ENCODE measurements around the gene SULT1C2. TPM values are rescaled to one million over a fixed set of nuclear protein-coding genes. Genes with fewer than 3 reads are reported as not detected.

SULT1C2 gene
- total RNA-seq, 1 experiment from 2014 or later: 1.6 TPM

- H3K23ac ChIP-seq (ENCODE audit: insufficient read length, low read depth, low read length): no peak overlapping the region
- no peaks in the 10 kb centered on the region for H4K20me1 ChIP-seq (ENCODE audit: control insufficient read depth, insufficient read depth, insufficient read length)
- no peaks in the 10 kb centered on the region for H3K4me1 ChIP-seq (ENCODE audit: insufficient read depth, low read length)
- no peak for TF ChIP-seq CTCF (conservative IDR thresholded peaks at IDR 0.05)
- H3K4ac ChIP-seq (ENCODE audit: low read depth, low read length): no peak overlapping the region
- H3K9ac ChIP-seq (ENCODE audit: extremely low read depth, insufficient read length, low read length): no peak overlapping the region
- no peaks in the 10 kb centered on the region for H3K4me1 Mint-ChIP-seq
- DNase-seq: no peak
- H3K9me3 Mint-ChIP-seq: no peaks in the 10 kb centered on the region
- no peak overlapping the region for H3K27ac Mint-ChIP-seq
- H2BK20ac ChIP-seq (ENCODE audit: low read depth, low read length, poor library complexity, severe bottlenecking): no peak overlapping the region
- H2BK120ac ChIP-seq (ENCODE audit: low read depth, low read length, poor library complexity, severe bottlenecking): no peak overlapping the region
- H3K9me3 ChIP-seq (ENCODE audit: control insufficient read depth, low read depth, low read length): no peaks in the 10 kb centered on the region
- no peaks in the 10 kb centered on the region for H3K79me1 ChIP-seq (ENCODE audit: insufficient read depth, low read depth, low read length, poor library complexity, severe bottlenecking)
- no peak overlapping the region for H2BK5ac ChIP-seq (ENCODE audit: insufficient read length, low read length)
- H4K8ac ChIP-seq (replicated peaks; ENCODE audit: insufficient read length, low read depth, low read length): no peak overlapping the region
- H3K18ac ChIP-seq (ENCODE audit: insufficient read length, low read depth, low read length): no peak overlapping the region
- no peaks in the 10 kb centered on the region for H3K27me3 ChIP-seq (ENCODE audit: insufficient read depth, low read length)
- H3K4me2 ChIP-seq (ENCODE audit: insufficient read depth, insufficient read length, low read length): no peak overlapping the region
- no peak overlapping the region for H2AFZ ChIP-seq (ENCODE audit: low read length)
- H3K14ac ChIP-seq (ENCODE audit: insufficient read depth, low read length): no peak overlapping the region
- no peak overlapping the region for H4K91ac ChIP-seq (ENCODE audit: insufficient read length, low read depth, low read length)
- no peak overlapping the region for H3T11ph ChIP-seq (ENCODE audit: low read length)
- H3K36me3 Mint-ChIP-seq (ENCODE audit: insufficient read depth in 1 of 3, low read depth in 3 of 3): no peaks in the 10 kb centered on the region
- no peak overlapping the region for H4K5ac ChIP-seq (ENCODE audit: insufficient read length, low read depth, low read length)
- no peak overlapping the region for H2BK12ac ChIP-seq (ENCODE audit: insufficient read length, low read depth, low read length)
- no peak overlapping the region for H3K4me3 Mint-ChIP-seq
- H2AK5ac ChIP-seq (ENCODE audit: insufficient read length, low read length): no peak overlapping the region
- no CpG with 5 or more reads among the region's 2 CpGs for WGBS (ENCODE audit: extremely low coverage, insufficient read length, low lambda C conversion rate)
- H3K27ac ChIP-seq (ENCODE audit: insufficient read length, low read depth, low read length): no peak overlapping the region
- H3K56ac ChIP-seq (ENCODE audit: insufficient read length, low read depth, low read length): no peak overlapping the region
- no peaks in the 10 kb centered on the region for H3K79me2 ChIP-seq (ENCODE audit: insufficient read depth, low read length)
- no peak overlapping the region for H2BK15ac ChIP-seq (ENCODE audit: low read depth, low read length)
- no peaks in the 10 kb centered on the region for H3K23me2 ChIP-seq (ENCODE audit: insufficient read length, low read depth, low read length, poor library complexity, severe bottlenecking)
- no peaks in the 10 kb centered on the region; the same call in 1 of the 2 replicates for H3K27me3 Mint-ChIP-seq (ENCODE audit: low read depth)
Observed at GRCh38 chr2:108329771-108330170, 41.1 kb downstream of the SULT1C2 start.

All from H9 (cell line).